Natural killer cell (primary cell): ENCODE measurements around the gene ALK. TPM values are rescaled to one million over a fixed set of nuclear protein-coding genes. Genes with fewer than 3 reads are reported as not detected.

Experiments used
- ATAC-seq, 3 donors: fragments of 150-1000 bp in 2 of 3; fragments of 200-7000 bp in 1 of 3; cut with Tn5 transposase; 1 replicate in 1 of 3; 2 replicates in 2 of 3; pipeline ENCODE4 v1.10.0; 2021; ENCODE audit warnings: mild to moderate bottlenecking in 2 of 3, moderate library complexity in 2 of 3
- DNase-seq, 2 donors: peaks; one replicate each; pipeline versions ENCODE4 v3.0.0 to v3.0.0-alpha.2; 2013 to 2021; ENCODE audit warnings: mixed read lengths in 1 of 2
- H3K27ac ChIP-seq: one replicate; pipeline ENCODE4 v1.5.1; 2013; ENCODE audit warnings: mild to moderate bottlenecking, low read length
- H3K27me3 ChIP-seq: one replicate; pipeline ENCODE4 v1.6.1; 2013; ENCODE audit warnings: low read length; ENCODE audit not compliant: control insufficient read depth, insufficient read depth
- H3K36me3 ChIP-seq: one replicate; pipeline ENCODE4 v1.6.1; 2013; ENCODE audit warnings: low read length; ENCODE audit not compliant: control insufficient read depth, insufficient read depth
- H3K4me1 ChIP-seq: one replicate; pipeline ENCODE4 v1.6.1; 2013; ENCODE audit warnings: low read length; ENCODE audit not compliant: control insufficient read depth, insufficient read depth
- H3K4me3 ChIP-seq: one replicate; pipeline ENCODE4 v1.5.1; 2013; ENCODE audit warnings: low read length
- H3K9me3 ChIP-seq: one replicate; pipeline ENCODE4 v1.6.1; 2013; ENCODE audit warnings: low read length; ENCODE audit not compliant: control insufficient read depth, insufficient read depth
- H3K27ac Mint-ChIP-seq, 2 donors: one replicate each; pipeline ENCODE4 v1.8.0; 2022; ENCODE audit warnings: mild to moderate bottlenecking in 2 of 2, mixed read lengths in 2 of 2, moderate library complexity in 1 of 2
- H3K27me3 Mint-ChIP-seq, 2 donors: one replicate each; pipeline ENCODE4 v1.8.0; 2022; ENCODE audit warnings: low read depth in 2 of 2, mixed read lengths in 2 of 2
- H3K36me3 Mint-ChIP-seq: one replicate; pipeline ENCODE4 v1.8.0; 2022; ENCODE audit warnings: mixed read lengths
- H3K4me1 Mint-ChIP-seq, 2 donors: one replicate each; pipeline ENCODE4 v1.8.0; 2022; ENCODE audit warnings: mixed read lengths in 2 of 2
- H3K4me3 Mint-ChIP-seq: one replicate; pipeline ENCODE4 v1.8.0; 2022; ENCODE audit warnings: mild to moderate bottlenecking, moderate library complexity, mixed read lengths
- H3K9me3 Mint-ChIP-seq, 2 donors: one replicate each; pipeline ENCODE4 v1.8.0; 2022; ENCODE audit warnings: mixed read lengths in 2 of 2
- CTCF ChIP-seq: fragments of 200-600 bp; IDR thresholded peaks from one replicate; pipeline ENCODE4 v1.8.0; 2022; ENCODE audit warnings: antibody characterized with exemption
- WGBS: methylation state at CpG from one replicate; pipeline ENCODE4 v1.1.7; 2013; ENCODE audit warnings: missing lambda C conversion rate; ENCODE audit not compliant: insufficient coverage; 5-methylcytosine and 5-hydroxymethylcytosine counted together
- intact Hi-C: fragments of 100-400 bp; cut with micrococcal nuclease; formaldehyde crosslinking; loops from one replicate; pipeline ENCODE4 v1.14.2; 2022
- total RNA-seq, 4 donors: library from RNA; stranded (reverse); fragments of 120-200 nt in 1 of 4; gene quantifications; one replicate each; pipeline versions ENCODE4 v1.2.3 to v1.2.4, GENCODE V29; 2013 to 2022

ALK gene
- total RNA-seq, 3 donors from 2014 or later (not counting 1 experiment from before 2014, with no cell fraction given) = not detected

DNA sequence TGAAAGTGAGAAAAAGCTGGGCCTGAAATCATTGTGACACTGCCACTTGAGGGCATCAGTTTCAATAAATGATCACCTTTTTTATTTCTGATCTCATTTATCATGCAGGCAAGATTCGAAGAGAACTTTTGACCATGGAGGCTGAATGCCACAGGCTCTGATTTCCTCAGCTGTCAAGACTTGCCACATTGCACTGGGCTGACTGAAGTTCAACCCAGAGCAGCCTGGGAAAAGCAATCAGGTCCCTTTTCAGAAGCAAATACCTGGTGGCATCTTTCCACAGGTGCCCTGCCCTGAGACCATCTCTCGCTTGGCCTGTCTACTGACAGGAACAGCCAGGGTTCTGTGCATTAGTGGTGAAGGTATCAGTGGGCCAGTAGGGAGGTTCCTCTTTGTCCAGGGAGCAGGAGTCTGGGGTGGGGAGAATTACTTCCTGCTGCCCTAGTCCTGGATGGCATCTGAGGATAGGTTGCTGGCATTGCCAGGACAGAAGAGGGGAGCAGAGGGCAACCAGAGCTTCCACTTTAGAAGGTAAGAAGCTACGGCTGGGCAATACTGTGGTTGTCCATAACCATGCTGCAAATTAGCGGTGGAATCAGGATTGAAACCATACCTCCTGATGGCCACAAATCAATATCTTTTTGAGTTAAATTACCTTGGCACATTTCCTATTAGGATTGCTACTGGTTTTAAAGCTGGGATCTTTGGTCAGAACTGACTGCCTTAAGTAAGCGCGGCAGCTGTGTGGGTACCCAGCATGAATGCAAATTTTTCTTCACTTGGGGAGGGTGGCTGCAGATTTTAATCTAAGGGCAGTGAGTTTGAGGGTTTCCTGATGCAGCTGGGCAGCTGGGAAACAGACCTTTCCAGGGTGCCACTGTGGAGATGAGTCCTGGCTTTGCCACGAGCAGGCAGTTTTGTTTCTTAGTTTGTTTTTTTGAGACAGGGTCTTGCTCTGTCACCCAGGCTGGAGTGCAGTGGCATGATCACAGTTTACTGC, 394.5 kb downstream of the ALK start:
- Mint-ChIP-seq H3K4me1 (peaks cover 0 to 5% of the 10 kb centered on the region in 2 donors), H3K27me3 (peaks cover 13 to 15% of the 10 kb centered on the region in 2 donors), H3K36me3 (no peaks in the 10 kb centered on the region), H3K27ac (no peak overlapping the region), H3K4me3 (no peak overlapping the region), H3K9me3 (peaks cover 0 to 4% of the 10 kb centered on the region in 2 donors)
- no peaks in the 10 kb centered on the region for H3K9me3 ChIP-seq
- DNase-seq (no peak), ATAC-seq (no peak)
- no peak for TF ChIP-seq CTCF
- no peaks in the 10 kb centered on the region for H3K27me3 ChIP-seq
- intact Hi-C loops = no loop called here
- no peaks in the 10 kb centered on the region for H3K36me3 ChIP-seq
- no peak overlapping the region for H3K27ac ChIP-seq
- no peaks in the 10 kb centered on the region for H3K4me1 ChIP-seq
- H3K4me3 ChIP-seq = no peak overlapping the region
- WGBS = 80% methylated on average over 7 of the region's 7 CpGs

GRCh38 chr2:29525921-29526320, 395.5 kb downstream of the ALK start:
- H3K4me3 ChIP-seq = no peak overlapping the region
- Mint-ChIP-seq H3K4me3 (no peak overlapping the region), H3K4me1 (peaks cover 0 to 5% of the 10 kb centered on the region in 2 donors), H3K27me3 (peaks cover 13 to 15% of the 10 kb centered on the region in 2 donors), H3K27ac (no peak overlapping the region), H3K9me3 (peaks cover 0 to 4% of the 10 kb centered on the region in 2 donors), H3K36me3 (no peaks in the 10 kb centered on the region)
- 100% methylated on average over 2 of the region's 2 CpGs for WGBS
- no peak for TF ChIP-seq CTCF
- no peak overlapping the region for H3K27ac ChIP-seq
- ATAC-seq = no peak
- no peaks in the 10 kb centered on the region for H3K4me1 ChIP-seq
- H3K27me3 ChIP-seq = no peaks in the 10 kb centered on the region
- no peaks in the 10 kb centered on the region for H3K36me3 ChIP-seq
- intact Hi-C loops = no loop called here
- no peak for DNase-seq
- no peaks in the 10 kb centered on the region for H3K9me3 ChIP-seq

- Mint-ChIP-seq H3K9me3 (peaks cover 0 to 4% of the 10 kb centered on the region in 2 donors), H3K27ac (no peak overlapping the region), H3K36me3 (no peaks in the 10 kb centered on the region), H3K27me3 (peaks cover 9 to 17% of the 10 kb centered on the region in 2 donors), H3K4me3 (no peak overlapping the region), H3K4me1 (peaks cover 0 to 5% of the 10 kb centered on the region in 2 donors)
- H3K36me3 ChIP-seq = no peaks in the 10 kb centered on the region
- H3K9me3 ChIP-seq = no peaks in the 10 kb centered on the region
- ATAC-seq (no peak), DNase-seq (no peak)
- no peaks in the 10 kb centered on the region for H3K4me1 ChIP-seq
- TF ChIP-seq CTCF = no peak
- no peak overlapping the region for H3K4me3 ChIP-seq
- WGBS = 71% methylated on average over 1 of the region's 1 CpG
- intact Hi-C loops = no loop called here
- H3K27me3 ChIP-seq = no peaks in the 10 kb centered on the region
- H3K27ac ChIP-seq = no peak overlapping the region
These were observed 396.7 kb downstream of the ALK start for GRCh38 chr2:29524652-29525051.
